Caco-2 (cell line): ENCODE measurements around the gene SPTY2D1. TPM values are rescaled to one million over a fixed set of nuclear protein-coding genes. Genes with fewer than 3 reads are reported as not detected.

ENCODE experiments used
- BruUV-seq: library from RNA; stranded (reverse); fragments of 400-500 nt; replicated peaks from 2 replicates; lab custom pipeline; 2021; lab: Mats Ljungman, UMichigan
- CTCF ChIA-PET: fragments of 300-600 bp; sonication (Branson Sonifier 250); formaldehyde crosslinking; loops from one replicate; lab custom pipeline; 2022; ENCODE audit warnings: antibody characterized with exemption; lab: Charles Lee
- POLR2A ChIA-PET: fragments of 300-600 bp; sonication (Branson Sonifier 250); formaldehyde crosslinking; loops from one replicate; lab custom pipeline; 2022; ENCODE audit warnings: antibody characterized with exemption; lab: Charles Lee
- DNase-seq, 2 experiments: peaks; one replicate each; pipeline versions ENCODE4 v3.0.0 to v3.0.0-alpha.2; 2020 to 2022
- H3K27me3 ChIP-seq: replicated peaks from 2 replicates; pipeline ENCODE4 v1.6.0; 2011; ENCODE audit warnings: low read length; ENCODE audit not compliant: control insufficient read depth, insufficient read depth
- H3K36me3 ChIP-seq: 2 replicates; pipeline ENCODE4 v1.5.1; 2011; ENCODE audit warnings: low read length; ENCODE audit not compliant: control insufficient read depth, insufficient read depth
- H3K4me1 ChIP-seq: fragments of 250-450 bp; sonication (Bioruptor Pico); 2 replicates; pipeline ENCODE4 v1.5.1; 2020; ENCODE audit warnings: mild to moderate bottlenecking
- H3K4me3 ChIP-seq: 2 replicates; pipeline ENCODE4 v1.5.1; 2011; ENCODE audit warnings: low read depth, mild to moderate bottlenecking, control low read depth, low read length
- H3K9me3 ChIP-seq: fragments of 250-450 bp; sonication (Bioruptor Pico); 2 replicates; pipeline ENCODE4 v1.5.1; 2020; ENCODE audit warnings: mild to moderate bottlenecking, moderate library complexity
- H3K27ac Mint-ChIP-seq: one replicate; pipeline ENCODE4 v1.8.0; 2022; ENCODE audit warnings: mixed read lengths; ENCODE audit not compliant: unreplicated experiment
- H3K27me3 Mint-ChIP-seq: one replicate; pipeline ENCODE4 v1.8.0; 2022; ENCODE audit warnings: mixed read lengths; ENCODE audit not compliant: insufficient read depth, unreplicated experiment
- H3K36me3 Mint-ChIP-seq: one replicate; pipeline ENCODE4 v1.8.0; 2022; ENCODE audit warnings: mild to moderate bottlenecking, mixed read lengths; ENCODE audit not compliant: insufficient read depth, unreplicated experiment
- H3K4me1 Mint-ChIP-seq: one replicate; pipeline ENCODE4 v1.8.0; 2022; ENCODE audit warnings: low read depth, mixed read lengths; ENCODE audit not compliant: unreplicated experiment
- H3K4me3 Mint-ChIP-seq: one replicate; pipeline ENCODE4 v1.8.0; 2022; ENCODE audit warnings: mild to moderate bottlenecking, moderate library complexity, mixed read lengths; ENCODE audit not compliant: unreplicated experiment
- H3K9me3 Mint-ChIP-seq: one replicate; pipeline ENCODE4 v1.8.0; 2022; ENCODE audit warnings: mixed read lengths; ENCODE audit not compliant: unreplicated experiment
- CTCF ChIP-seq, 2 experiments: fragments of 200-600 bp in 1 of 2; IDR thresholded peaks; 1 replicate in 1 of 2; 2 replicates in 1 of 2; pipeline versions ENCODE4 v1.5.1 to v1.8.0; 2011 to 2022; ENCODE audit warnings: antibody characterized with exemption in 1 of 2, control low read depth in 1 of 2, inconsistent platforms in 1 of 2, low read depth in 1 of 2, low read length in 1 of 2, mild to moderate bottlenecking in 1 of 2, moderate library complexity in 1 of 2; ENCODE audit not compliant: insufficient read depth in 1 of 2, severe bottlenecking in 1 of 2, unreplicated experiment in 1 of 2
- intact Hi-C: fragments of 100-400 bp; cut with micrococcal nuclease; formaldehyde crosslinking; loops from one replicate; pipeline ENCODE4 v1.10.0; 2022; ENCODE audit not compliant: unreplicated experiment
- total RNA-seq: library from RNA; stranded (reverse); gene quantifications from 2 replicates; pipeline ENCODE4 v1.2.3, GENCODE V29; 2022

The SPTY2D1 gene
- total RNA-seq, 1 experiment from 2014 or later: 24.6 TPM

- TF ChIP-seq CTCF (IDR thresholded peaks at IDR 0.05; ENCODE audit: insufficient read depth in 1 of 2, low read depth in 1 of 2, low read length in 1 of 2, severe bottlenecking in 1 of 2, unreplicated experiment in 1 of 2): no peak
- no peak for DNase-seq
- peaks cover 45% of the 10 kb centered on the region for H3K36me3 Mint-ChIP-seq
- Histone ChIP-seq H3K4me3 (no peak overlapping the region), H3K4me1 (no peaks in the 10 kb centered on the region), H3K36me3 (peaks cover 3% of the 10 kb centered on the region; the same call in 1 of the 2 replicates), H3K27me3 (no peaks in the 10 kb centered on the region), H3K9me3 (no peaks in the 10 kb centered on the region)
- no peaks in the 10 kb centered on the region for H3K4me1 Mint-ChIP-seq
- no peaks in the 10 kb centered on the region for H3K27me3 Mint-ChIP-seq
- no peak overlapping the region for H3K4me3 Mint-ChIP-seq
- H3K9me3 Mint-ChIP-seq: no peaks in the 10 kb centered on the region
- BruUV-seq: no TSS peak
- H3K27ac Mint-ChIP-seq: no peak overlapping the region
- CTCF ChIA-PET: no interaction called here
- POLR2A ChIA-PET: interaction anchor here (0.5 kb wide), 1 partner anchor 12 kb away, joined by 6 read pairs; no protein-coding TSS in a partner anchor
- intact Hi-C loops: no loop called here
These were observed 21.7 kb downstream of the SPTY2D1 start for GRCh38 chr11:18612394-18612793.

- H3K27me3 Mint-ChIP-seq: no peaks in the 10 kb centered on the region
- no peaks in the 10 kb centered on the region for H3K9me3 ChIP-seq
- no peak overlapping the region for H3K27ac Mint-ChIP-seq
- H3K36me3 Mint-ChIP-seq: peaks cover 54% of the 10 kb centered on the region
- DNase-seq: no peak
- no peak overlapping the region for H3K4me3 ChIP-seq
- no peaks in the 10 kb centered on the region for H3K4me1 ChIP-seq
- intact Hi-C loops: no loop called here
- no peak for TF ChIP-seq CTCF (IDR thresholded peaks at IDR 0.05; ENCODE audit: insufficient read depth in 1 of 2, low read depth in 1 of 2, low read length in 1 of 2, severe bottlenecking in 1 of 2, unreplicated experiment in 1 of 2)
- H3K9me3 Mint-ChIP-seq: no peaks in the 10 kb centered on the region
- ChIA-PET POLR2A (no interaction called here), CTCF (no interaction called here)
- no peak overlapping the region for H3K4me3 Mint-ChIP-seq
- BruUV-seq: no TSS peak
- peaks cover 3% of the 10 kb centered on the region; the same call in 1 of the 2 replicates for H3K36me3 ChIP-seq
- H3K27me3 ChIP-seq: no peaks in the 10 kb centered on the region
- no peaks in the 10 kb centered on the region for H3K4me1 Mint-ChIP-seq
These were observed 22.9 kb downstream of the SPTY2D1 start for GRCh38 chr11:18611196-18611595.

GRCh38 chr11:18608376-18608775, 25.8 kb downstream of the SPTY2D1 start:
- ChIA-PET POLR2A (interaction anchor here (0.6 kb wide), 1 partner anchor 38 kb away, joined by 3 read pairs; no protein-coding TSS in a partner anchor), CTCF (no interaction called here)
- Mint-ChIP-seq H3K9me3 (no peaks in the 10 kb centered on the region), H3K36me3 (peaks cover 57% of the 10 kb centered on the region), H3K4me1 (no peaks in the 10 kb centered on the region), H3K27ac (no peak overlapping the region), H3K27me3 (no peaks in the 10 kb centered on the region), H3K4me3 (no peak overlapping the region)
- Histone ChIP-seq H3K27me3 (no peaks in the 10 kb centered on the region), H3K36me3 (peaks cover 4% of the 10 kb centered on the region; the same call in 1 of the 2 replicates), H3K9me3 (no peaks in the 10 kb centered on the region), H3K4me1 (no peaks in the 10 kb centered on the region), H3K4me3 (no peak overlapping the region)
- BruUV-seq: no TSS peak
- DNase-seq: no peak
- TF ChIP-seq CTCF (IDR thresholded peaks at IDR 0.05; ENCODE audit: insufficient read depth in 1 of 2, low read depth in 1 of 2, low read length in 1 of 2, severe bottlenecking in 1 of 2, unreplicated experiment in 1 of 2): no peak
- intact Hi-C loops: no loop called here
